ENCODE measurements around the gene ARF3. TPM values are rescaled to one million over a fixed set of nuclear protein-coding genes. Genes with fewer than 3 reads are reported as not detected.
A peak's percentile ranks its signal among the peaks of the same experiment; 100 is the strongest.

The ARF3 gene
- total RNA-seq, 1 donor from 2014 or later = 112 TPM

DNA sequence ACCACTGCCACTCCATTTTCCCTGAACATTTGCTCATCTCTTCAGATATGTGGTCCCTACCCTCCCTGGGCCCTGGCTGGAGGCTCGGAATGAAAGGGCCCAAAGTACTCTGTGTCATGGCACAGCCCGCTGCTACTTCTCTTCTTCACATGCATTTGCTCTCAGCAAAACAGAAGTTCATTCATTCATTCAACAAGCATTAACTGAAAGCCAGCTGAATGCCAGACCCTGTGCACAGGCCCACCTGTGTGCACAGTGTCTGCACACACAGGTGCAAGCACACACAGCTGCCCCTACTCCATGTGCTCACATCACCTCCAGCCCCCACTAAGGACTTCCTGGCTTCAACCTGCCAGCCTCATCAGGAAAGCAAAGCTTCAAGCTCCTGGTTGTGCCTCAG is 28.6 kb upstream of the ARF3 start:
- no peak for ATAC-seq
- intact Hi-C loops (cut with DNase I) = no loop called here
- DNase-seq (ENCODE audit: low spot score) = no peak

GRCh38 chr12:48985475-48985897 is 28.2 kb upstream of the ARF3 start:
- intact Hi-C loops (cut with DNase I) = no loop called here
- ATAC-seq (no peak), DNase-seq (ENCODE audit: low spot score) (no peak)

DNA sequence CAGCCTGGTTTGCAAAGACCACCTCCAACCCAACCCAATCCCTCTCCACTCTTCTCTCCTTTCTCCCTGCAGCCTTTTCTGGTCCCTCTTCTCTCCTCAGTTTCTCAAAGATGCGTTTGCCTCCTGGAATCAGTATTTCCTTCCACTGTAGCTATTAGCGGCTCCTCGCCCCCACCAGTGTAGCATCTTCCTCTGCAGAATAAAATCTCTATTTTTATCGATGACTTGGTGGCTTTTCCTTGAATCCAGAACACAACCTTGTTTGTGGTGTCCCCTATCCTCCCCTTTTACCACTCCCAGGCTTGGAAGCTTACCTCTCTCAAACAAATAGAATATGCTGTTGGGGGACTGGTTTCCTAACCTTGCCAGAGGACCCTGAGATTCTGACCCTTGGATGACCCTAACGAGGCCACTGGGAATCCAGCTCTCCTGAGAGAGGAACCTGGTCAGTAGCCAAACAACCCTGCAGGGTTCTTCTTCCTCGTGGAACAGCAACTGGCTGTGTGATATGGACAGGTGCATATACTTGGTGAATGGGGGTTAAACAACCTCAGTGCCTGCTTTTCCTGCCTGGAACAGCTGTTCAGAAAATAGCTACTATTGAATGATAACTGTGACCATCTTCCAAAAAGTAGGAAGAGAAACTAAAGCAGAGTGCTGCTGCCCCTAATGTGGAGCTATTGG is 25.3 kb upstream of the ARF3 start:
- intact Hi-C loops (cut with DNase I) = no loop called here
- no peak for ATAC-seq
- no peak for DNase-seq (ENCODE audit: low spot score)

GRCh38 chr12:48981757-48982157 is 24.5 kb upstream of the ARF3 start:
- intact Hi-C loops (cut with DNase I) = no loop called here
- ATAC-seq = no peak
- DNase-seq (ENCODE audit: low spot score) = no peak

DNA sequence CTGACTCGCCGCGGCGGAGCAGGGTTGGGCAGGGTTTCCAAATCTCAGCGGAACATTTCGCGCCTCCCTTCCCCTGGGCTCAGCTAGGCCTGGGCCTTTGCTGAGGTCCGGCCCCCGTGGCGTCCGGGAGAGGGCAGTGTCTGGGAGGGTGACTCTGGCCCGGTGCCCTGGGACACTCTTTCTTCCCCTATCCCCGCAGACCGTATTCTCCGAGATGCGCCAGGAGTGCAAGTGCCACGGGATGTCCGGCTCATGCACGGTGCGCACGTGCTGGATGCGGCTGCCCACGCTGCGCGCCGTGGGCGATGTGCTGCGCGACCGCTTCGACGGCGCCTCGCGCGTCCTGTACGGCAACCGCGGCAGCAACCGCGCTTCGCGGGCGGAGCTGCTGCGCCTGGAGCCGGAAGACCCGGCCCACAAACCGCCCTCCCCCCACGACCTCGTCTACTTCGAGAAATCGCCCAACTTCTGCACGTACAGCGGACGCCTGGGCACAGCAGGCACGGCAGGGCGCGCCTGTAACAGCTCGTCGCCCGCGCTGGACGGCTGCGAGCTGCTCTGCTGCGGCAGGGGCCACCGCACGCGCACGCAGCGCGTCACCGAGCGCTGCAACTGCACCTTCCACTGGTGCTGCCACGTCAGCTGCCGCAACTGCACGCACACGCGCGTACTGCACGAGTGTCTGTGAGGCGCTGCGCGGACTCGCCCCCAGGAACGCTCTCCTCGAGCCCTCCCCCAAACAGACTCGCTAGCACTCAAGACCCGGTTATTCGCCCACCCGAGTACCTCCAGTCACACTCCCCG is 23.9 kb upstream of the ARF3 start:
- intact Hi-C loops (cut with DNase I) = no loop called here
- ATAC-seq (no peak), DNase-seq (ENCODE audit: low spot score) (no peak)

DNA sequence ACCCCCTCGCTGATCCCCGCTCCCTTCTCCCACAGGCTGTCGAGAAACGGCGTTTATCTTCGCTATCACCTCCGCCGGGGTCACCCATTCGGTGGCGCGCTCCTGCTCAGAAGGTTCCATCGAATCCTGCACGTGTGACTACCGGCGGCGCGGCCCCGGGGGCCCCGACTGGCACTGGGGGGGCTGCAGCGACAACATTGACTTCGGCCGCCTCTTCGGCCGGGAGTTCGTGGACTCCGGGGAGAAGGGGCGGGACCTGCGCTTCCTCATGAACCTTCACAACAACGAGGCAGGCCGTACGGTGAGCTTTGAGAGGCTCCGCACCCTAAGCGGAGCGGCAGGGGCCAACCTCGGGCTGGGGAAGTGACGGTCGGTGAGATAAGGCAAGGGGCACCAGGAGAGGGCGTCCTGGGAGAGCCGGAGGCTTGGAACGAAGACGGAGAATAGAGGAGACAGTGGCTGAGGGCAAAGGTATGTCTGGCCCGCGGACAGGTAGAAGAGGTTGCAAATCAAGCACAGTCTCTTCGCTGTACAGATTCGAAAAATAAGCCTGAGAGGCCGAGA is 23.2 kb upstream of the ARF3 start:
- intact Hi-C loops (cut with DNase I) = no loop called here
- ATAC-seq (no peak), DNase-seq (ENCODE audit: low spot score) (no peak)

- ATAC-seq (peak; percentile 33), DNase-seq (ENCODE audit: low spot score) (no peak)
- intact Hi-C loops (cut with DNase I) = no loop called here
These were observed 22.5 kb upstream of the ARF3 start for GRCh38 chr12:48979602-48980388.

GRCh38 chr12:48978741-48979601 is 21.7 kb upstream of the ARF3 start:
- DNase-seq (ENCODE audit: low spot score) (no peak), ATAC-seq (no peak)
- intact Hi-C loops (cut with DNase I) = no loop called here

- no peak for DNase-seq (ENCODE audit: low spot score)
- ATAC-seq = no peak
These were observed 21.0 kb upstream of the ARF3 start, which contains the start of gene WNT1 for GRCh38 chr12:48978291-48978740. Gene WNT1, plus strand, starts transcription at chr12:48978322. Its CDS starts 329 bp downstream, at chr12:48978651.

DNA sequence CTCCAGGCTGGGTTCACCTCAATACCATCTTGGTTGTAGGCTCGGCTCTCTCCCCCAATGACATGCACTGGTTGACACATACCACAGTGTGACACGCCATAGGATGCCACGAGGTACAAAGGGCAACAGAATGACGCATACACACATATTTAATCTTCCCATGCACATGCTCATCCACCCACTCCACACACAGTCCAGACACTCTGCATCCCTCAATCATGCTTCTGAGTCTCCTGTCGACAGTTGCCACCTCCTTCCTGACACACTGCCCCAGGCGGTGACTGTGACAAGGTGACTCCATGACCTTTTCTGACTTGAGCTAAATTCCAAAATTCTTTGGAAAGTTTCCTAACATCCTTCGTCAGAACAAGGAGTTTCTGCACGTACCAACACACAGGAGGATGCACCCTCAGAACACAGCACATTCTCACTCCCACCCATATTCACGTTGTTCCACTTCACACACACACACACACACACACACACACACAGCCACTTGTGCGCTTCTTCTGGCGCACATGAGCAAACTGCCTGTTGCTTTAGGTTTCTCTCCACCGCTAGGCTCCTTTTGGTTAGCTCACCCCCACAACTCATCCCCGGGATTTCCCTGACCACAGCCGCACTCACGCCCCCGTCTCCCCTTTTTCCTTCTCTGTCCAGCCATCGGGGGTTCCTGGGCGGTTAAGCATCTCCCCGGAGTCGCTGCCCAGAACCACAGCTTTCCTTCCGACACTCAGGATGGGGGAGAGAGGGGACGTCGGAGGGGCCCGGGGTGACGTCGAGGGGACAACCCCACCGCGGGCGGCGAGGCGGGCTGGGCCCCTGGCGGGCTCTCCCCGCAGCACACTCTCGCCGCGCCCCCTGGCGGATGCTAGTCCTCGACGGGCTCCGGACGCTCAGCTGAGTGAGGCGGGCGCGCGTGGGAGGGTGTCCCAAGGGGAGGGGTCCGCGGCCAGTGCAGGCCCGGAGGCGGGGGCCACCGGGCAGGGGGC is 20.3 kb upstream of the ARF3 start:
- intact Hi-C loops (cut with DNase I) = no loop called here
- DNase-seq (ENCODE audit: low spot score) (peak; percentile 84), ATAC-seq (no peak)

More at GRCh38 chr12:48978291-48978740, 21.0 kb upstream of the ARF3 start, which contains the start of gene WNT1:
- intact Hi-C loops (cut with DNase I) = no loop called here

DNA sequence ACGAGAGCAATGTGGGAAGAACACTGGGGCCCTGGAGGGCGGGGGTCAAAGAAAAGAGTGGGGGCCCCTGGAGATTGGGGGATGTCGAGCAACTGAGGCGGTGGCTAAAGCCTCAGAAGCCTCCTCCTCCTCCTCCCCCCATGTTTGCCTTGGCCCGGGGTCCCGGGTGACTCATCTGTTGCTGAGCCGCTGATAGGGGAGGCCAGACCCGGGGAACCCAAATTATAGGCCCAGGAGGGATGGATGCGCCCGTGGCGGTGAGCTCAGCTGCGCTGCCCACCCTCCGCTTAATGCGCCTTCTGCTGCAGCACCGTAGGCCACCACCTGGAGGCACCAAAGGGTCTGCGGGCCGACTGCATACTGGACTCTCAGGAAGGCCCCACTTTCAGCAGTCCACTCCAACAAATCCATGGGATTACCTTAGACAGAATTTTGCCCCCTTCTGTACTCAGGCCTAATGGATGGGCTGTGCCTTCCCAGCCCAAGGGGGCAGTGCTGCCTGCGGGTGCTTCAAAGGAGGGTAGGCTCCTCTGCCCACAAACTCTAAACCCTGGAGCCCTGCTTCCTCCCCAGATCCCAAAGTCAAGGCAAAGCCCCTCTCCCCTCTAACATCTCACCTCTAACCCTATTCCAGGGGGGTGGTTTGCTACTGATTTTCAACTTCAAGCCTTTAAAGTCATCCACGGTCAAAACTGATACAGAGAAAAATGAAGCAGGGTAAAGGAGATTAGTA is 16.8 kb upstream of the ARF3 start:
- ATAC-seq = peak; percentile 80
- peak; percentile 82 for DNase-seq (ENCODE audit: low spot score)
- intact Hi-C loops (cut with DNase I) = no loop called here

DNA sequence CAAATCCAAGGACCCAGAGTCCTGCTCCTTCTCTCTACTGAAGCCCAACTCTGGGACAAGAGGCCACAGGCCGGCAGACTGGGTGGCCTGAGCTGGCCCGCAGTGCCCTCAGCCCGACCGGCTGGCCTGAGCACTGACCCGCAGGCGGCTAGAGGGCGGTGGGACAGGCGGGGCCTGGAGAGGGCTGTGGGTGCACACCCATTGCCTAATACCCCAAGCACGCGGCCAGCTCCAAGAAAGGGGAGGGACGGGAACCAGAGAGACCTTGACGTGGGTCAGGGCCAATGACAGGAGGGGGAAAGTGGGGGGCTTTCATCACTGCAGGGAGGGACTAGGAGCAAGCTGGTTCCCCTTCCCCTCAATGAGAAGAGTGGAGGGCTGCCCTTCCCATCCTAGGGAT is 16.2 kb upstream of the ARF3 start:
- DNase-seq (ENCODE audit: low spot score) = peak; percentile 78
- intact Hi-C loops (cut with DNase I) = no loop called here
- peak; percentile 88 for ATAC-seq

GRCh38 chr12:48972952-48973483 is 15.7 kb upstream of the ARF3 start:
- ATAC-seq (peak; percentile 21), DNase-seq (ENCODE audit: low spot score) (no peak)
- intact Hi-C loops (cut with DNase I) = no loop called here

DNA sequence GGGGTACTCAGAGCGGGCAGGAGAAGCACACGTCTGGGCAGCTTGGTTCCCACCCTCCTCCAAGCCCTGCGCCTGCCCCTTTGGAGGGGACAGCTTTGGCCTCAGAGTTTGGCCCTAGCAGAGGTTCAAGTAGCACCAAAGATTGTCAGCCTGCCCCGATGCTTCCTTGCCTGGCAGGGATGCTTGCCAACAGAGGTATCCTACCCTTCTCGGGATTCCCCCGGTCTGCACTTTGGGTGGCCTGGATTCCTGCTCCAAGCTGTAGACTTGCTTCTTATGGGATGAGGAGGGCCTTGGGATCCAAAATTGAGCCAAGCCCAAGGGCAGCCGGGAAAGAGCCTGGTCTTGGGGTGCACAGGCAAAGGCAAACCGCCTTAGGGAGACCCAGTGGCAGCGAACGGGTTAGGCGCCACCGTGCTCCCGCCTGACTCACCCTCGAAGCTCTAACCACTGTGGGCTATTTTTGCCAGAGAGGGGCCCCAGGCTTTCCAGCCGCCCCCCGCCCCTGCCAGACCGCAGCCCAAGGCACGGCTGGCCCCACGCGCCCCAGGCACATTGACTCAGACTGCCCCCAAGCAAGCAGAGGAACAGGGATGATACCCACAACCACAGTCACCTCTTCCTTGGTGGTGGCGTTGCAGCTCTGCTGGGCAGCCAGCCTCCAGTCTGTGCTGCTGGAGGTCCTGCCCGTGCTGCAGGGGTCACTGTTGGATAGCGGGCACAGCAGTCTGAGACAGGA is 15.1 kb upstream of the ARF3 start:
- ATAC-seq (no peak), DNase-seq (ENCODE audit: low spot score) (no peak)
- intact Hi-C loops (cut with DNase I) = no loop called here

DNA sequence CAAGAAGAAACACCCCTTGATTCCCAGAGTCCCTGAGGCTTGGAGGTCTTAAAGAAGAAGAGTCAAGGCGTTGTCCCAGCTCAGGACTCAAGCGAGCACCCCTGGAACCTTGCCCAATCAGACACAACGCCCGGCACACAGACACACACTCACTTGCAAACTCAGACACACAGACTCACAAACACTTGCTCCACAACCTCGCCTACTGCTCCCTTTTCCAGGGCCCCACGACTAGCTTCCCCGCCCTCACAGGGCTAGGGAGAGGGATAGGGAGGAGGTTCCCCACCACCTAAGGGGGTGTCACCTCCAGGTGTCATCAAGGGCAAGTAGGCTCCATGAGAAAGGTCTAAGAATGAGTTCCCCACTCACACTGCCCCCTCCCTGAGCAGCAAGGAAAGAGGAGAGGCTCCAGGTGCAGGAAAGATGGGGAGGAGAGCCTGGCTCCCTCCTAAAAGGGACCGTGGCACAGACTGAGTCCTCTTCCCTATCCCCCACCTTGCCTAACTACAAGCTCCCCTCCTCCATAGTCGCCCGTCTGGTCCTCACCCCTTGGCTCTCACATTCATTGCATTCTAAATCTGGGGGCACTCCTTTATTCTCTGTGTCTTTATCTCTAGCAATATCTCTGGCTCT is 13.5 kb upstream of the ARF3 start:
- no peak for DNase-seq (ENCODE audit: low spot score)
- intact Hi-C loops (cut with DNase I) = no loop called here

More for the DNA sequence above, 13.5 kb upstream of the ARF3 start:
- ATAC-seq = no peak

All from sciatic nerve (tissue), 2 donors.